GM23338 (cell line): ENCODE measurements around the gene TGFBR3.

Experiments used
- CREB1 ChIP-seq: fragments of 250-450 bp; sonication (Bioruptor Pico); IDR thresholded peaks from 2 replicates; pipeline ENCODE4 v1.5.0; 2020; ENCODE audit warnings: low read depth, mild to moderate bottlenecking, moderate library complexity
- CTCF ChIP-seq, 2 experiments: fragments of 200-600 bp in 1 of 2; sonication (generic) in 1 of 2; conservative IDR thresholded peaks; 2 replicates each; pipeline versions ENCODE4 v1.5.1 to v1.6.1; 2016 to 2017; ENCODE audit warnings: antibody characterized with exemption in 2 of 2, low read depth in 2 of 2, mild to moderate bottlenecking in 2 of 2, moderate library complexity in 1 of 2
- EZH2 ChIP-seq: fragments of 200-600 bp; sonication (generic); IDR thresholded peaks from one replicate; pipeline ENCODE4 v1.8.0; 2017; ENCODE audit warnings: antibody characterized with exemption, mild to moderate bottlenecking, low read depth; ENCODE audit not compliant: unreplicated experiment
- EZH2phosphoT487 ChIP-seq: fragments of 200-600 bp; sonication (generic); IDR thresholded peaks from one replicate; pipeline ENCODE4 v1.8.1; 2018; ENCODE audit warnings: antibody characterized with exemption; ENCODE audit not compliant: unreplicated experiment
- JUNB ChIP-seq: IDR thresholded peaks from one replicate; pipeline ENCODE4 v1.6.1; 2016; ENCODE audit warnings: antibody characterized with exemption; ENCODE audit not compliant: unreplicated experiment
- POLR2AphosphoS5 ChIP-seq: IDR thresholded peaks from 2 replicates; pipeline ENCODE4 v1.6.1; 2016; ENCODE audit warnings: antibody characterized with exemption, low read depth
- REST ChIP-seq: IDR thresholded peaks from one replicate; pipeline ENCODE4 v1.6.1; 2018; ENCODE audit warnings: antibody characterized with exemption; ENCODE audit not compliant: unreplicated experiment
- STAT1 ChIP-seq: IDR thresholded peaks from one replicate; pipeline ENCODE4 v1.6.1; 2016; ENCODE audit warnings: antibody characterized with exemption; ENCODE audit not compliant: unreplicated experiment

- no peak for TF ChIP-seq CTCF (conservative IDR thresholded peaks at IDR 0.05; ENCODE audit: low read depth in 2 of 2)
- no peak for TF ChIP-seq EZH2phosphoT487
- TF ChIP-seq CREB1 (CRISPR knock-in tag): no peak
- no peak for TF ChIP-seq REST
- no peak for TF ChIP-seq POLR2AphosphoS5
- no peak for TF ChIP-seq EZH2
- no peak for TF ChIP-seq JUNB
- no peak for TF ChIP-seq STAT1
Measured at GRCh38 chr1:91760512-91760911, 125.4 kb downstream of the TGFBR3 start.
